Measurements from ENCODE around the gene LYRM2.

Gene LYRM2

DNA sequence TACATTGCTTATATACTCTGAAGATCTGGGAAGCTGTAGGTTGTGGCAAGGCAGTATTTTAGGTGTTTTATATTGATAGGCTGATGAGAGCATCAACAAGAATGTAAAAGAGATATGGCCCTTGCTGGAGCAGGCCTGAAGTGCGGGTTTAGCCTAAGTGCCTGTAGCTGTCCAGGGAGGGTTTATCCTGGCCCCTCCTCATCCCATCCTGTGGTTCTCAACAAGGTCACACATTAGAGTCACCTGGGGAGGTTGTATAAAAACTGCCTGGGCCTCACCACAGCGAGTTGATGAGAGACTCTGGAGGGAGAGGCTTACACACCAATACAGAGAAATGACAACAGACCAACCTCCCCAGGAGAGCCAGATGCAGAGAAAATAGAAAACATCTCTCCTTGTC is 48.4 kb downstream of the LYRM2 start:
- no peak for DNase-seq

DNA sequence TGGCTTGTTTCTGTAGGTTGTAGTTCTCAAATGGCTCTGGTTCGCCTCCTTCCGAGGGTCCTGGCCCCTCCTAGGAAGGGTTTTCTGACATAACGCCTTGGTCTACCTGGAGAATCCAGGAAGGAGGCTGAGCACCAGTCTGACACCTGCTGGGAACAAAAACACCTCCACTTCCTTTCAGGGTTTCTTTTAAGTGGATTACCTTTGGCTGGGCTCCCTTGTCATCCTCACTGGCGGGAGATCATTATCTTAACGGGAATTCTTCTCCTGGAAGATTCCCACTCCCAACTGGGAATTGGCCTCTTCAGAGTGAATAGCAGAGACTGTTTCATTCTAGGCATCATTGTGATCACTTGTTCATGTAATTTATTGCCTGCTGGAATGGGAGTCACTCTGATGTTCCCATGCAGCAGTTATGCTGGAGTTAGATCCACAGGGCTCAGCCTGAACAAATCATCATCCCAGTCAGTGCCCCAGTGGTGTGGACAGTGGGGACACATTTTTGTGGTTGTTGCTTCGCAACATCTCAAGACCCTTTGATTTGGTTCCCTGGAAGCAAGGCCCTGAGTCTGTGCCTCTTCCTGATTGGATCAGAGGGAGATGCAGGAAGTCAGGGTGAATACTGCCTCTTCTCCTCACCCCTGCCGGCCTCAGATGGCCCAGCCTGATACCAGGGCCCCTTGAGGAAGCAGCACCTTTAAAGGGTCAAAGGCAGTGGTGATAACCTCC is 49.1 kb downstream of the LYRM2 start:
- DNase-seq = no peak

GRCh38 chr6:89585154-89585553 is 53.4 kb downstream of the LYRM2 start:
- DNase-seq = no peak

DNA sequence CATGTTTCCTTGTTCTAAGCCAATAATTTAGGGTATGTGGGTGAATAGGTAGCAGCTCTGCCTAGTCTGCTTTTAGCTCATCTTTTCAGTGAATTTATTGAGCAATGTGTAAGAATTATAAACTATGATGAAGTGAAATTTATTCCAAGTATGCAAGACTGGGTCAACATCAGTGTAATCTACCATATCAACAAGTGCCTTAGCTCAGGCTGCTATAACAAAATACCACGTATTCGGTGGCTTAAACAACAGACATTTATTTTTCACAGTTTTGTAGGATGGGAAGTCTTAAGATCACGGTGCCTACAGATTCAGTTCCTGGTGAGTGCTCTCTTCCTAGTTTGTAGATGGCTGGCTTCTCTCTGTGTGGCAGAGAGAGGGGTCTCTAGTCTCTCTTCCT is 54.0 kb downstream of the LYRM2 start:
- no peak for DNase-seq

DNA sequence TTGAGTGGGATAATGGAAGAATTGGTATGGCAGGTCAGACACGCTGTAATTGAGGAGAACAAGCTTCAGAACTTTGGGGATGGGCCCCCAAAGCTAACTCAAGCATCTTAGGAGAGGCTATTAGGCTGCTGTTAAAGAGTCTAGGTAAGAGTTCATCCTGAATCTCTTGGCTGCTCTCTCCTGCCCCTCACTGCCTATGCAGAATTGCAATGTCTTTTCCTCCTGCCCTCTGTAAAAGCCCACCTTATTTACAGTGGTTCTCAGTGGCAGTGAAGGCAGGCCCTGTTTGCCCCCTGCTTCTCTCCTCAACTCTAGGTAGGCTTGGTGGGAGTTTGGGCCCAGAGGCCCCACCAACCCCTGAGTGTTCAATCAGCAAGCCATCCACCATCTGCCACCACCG is 55.0 kb downstream of the LYRM2 start:
- no peak for DNase-seq

- no peak for DNase-seq
These were observed 55.8 kb downstream of the LYRM2 start for GRCh38 chr6:89582669-89583325.

GRCh38 chr6:89581689-89582088 is 56.9 kb downstream of the LYRM2 start:
- DNase-seq = no peak

GRCh38 chr6:89580997-89581666 is 57.4 kb downstream of the LYRM2 start:
- no peak for DNase-seq

DNA sequence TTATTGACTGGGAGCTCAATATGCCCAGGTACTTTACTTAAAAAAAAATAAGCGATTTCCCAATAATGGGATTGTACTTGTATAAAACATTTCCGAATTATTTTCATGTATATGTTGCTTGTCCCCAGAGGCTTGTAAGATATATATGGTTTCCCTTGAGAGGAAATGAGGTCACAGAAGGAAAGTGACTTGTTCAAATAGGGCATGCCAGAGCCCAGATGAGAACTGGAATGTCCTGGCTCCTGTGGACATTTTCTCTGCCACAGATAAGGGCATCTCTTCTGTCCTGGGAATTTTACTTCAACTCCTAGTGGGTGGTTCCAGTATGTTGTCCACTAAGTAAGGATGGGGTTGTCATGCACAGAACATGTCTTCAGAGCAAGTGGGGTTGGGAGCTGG is 63.0 kb downstream of the LYRM2 start:
- DNase-seq = no peak

DNA sequence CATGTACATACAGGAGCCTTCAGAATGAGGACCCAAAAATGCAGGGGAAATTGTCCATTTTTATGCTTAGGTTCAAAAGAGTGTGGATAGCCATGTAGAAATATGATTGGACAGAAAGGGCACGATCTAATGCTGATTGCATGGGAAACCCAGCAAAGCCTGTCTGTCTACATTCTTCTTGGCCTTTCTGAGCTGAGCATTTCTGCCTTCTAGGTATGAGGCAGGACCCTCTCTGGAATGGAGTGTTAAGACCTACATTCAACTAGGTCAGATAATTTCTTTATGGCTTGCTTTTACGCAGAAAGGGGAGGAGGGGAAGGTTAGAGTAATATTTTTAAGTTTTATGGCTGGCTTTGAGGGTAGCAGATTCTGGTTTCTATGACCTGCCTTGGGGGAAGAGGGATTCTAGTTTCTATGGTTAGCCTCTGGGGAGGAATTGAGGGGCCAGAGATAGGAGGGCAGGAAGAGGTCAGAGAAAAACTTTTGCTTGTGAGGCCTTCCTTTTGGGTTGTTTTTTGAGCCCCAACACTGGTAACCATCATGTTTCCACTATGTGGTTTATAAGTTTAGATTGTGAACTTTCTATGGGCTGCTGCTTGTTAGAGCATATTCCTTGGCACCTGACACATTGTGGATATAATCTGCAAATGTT is 63.5 kb downstream of the LYRM2 start:
- DNase-seq = no peak

DNA sequence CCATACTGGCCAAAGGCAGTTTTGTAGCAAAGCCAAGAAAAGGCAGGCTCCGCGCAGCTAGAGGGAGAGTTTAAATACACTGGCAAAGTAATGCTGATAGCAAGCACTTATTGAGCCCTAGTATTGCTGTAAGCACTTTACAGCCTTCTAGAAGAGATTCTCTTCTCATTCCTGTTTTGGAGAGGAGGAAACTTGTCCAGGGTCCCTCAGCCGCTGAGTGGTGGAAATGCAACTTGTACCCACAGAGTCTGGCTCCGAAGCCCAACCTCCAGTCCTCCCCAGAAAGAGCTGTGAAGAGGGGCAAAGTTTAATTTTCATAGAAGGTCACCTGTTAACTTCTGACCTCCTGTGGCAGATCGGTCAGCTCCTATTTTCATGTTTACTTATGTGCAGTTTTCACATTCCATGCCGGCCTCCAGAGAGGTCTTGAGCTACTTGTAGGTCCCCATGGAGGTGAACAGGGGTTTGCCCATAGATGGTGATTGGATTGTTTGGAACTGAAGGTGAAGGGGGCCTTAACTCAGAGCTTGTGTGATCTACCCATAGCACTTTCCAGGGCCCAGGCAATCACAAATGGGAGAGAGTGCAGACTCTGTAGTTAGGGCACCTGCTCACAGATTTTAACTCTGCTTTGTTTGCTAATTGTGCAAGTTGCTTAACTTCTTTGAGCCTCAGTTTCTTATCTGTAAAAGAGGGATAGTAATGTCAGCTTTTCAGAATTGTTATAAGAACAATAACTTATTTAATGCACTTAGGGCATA is 70.7 kb downstream of the LYRM2 start:
- no peak for DNase-seq

- DNase-seq = no peak
These were observed 71.5 kb downstream of the LYRM2 start for GRCh38 chr6:89566930-89567629.

DNA sequence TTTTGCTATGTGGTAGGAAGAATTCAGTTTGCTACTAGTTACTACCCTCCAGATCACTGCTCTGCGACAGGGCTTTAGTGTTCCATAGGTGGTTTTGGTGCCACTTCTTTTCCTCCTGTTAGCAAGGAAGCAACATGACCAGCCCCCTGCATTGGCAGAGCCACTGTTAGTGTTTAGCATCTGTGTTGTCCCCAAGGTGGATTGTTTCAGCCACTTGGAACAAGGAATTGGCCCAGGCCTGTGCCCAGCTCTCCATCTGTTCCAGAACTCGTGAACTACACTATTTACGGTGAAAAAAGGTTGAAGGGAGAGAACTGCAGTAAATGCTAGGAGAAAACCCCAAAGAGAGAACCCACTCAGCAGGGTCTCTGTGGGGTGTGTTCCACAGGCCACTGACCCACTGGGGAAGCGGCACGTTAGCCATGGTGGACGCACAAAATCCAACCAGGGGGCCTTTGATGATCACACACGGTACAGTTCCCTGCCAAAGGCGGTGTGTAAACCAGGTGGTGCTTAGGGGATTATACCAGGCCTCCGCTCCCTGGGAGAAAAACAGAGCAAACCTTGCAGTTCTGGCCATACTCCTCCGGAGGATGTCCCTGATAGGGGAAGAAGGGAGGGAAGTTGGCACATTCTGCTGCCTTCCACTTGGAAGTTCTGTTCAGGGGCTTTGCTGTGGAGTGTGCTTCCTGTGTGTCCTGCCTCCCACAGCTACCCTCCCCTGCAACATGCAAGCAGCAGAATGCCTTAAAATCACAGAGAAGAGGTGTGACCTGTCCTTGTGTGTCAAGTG is 72.3 kb downstream of the LYRM2 start:
- DNase-seq = no peak

GRCh38 chr6:89564752-89565427 is 73.7 kb downstream of the LYRM2 start:
- DNase-seq = no peak

- DNase-seq = no peak
These were observed 74.7 kb downstream of the LYRM2 start for GRCh38 chr6:89563866-89564265.

GRCh38 chr6:89562093-89562973 is 76.2 kb downstream of the LYRM2 start:
- no peak for DNase-seq

- DNase-seq = peak; percentile 22
These were observed 79.1 kb downstream of the LYRM2 start for GRCh38 chr6:89559487-89559886.

DNA sequence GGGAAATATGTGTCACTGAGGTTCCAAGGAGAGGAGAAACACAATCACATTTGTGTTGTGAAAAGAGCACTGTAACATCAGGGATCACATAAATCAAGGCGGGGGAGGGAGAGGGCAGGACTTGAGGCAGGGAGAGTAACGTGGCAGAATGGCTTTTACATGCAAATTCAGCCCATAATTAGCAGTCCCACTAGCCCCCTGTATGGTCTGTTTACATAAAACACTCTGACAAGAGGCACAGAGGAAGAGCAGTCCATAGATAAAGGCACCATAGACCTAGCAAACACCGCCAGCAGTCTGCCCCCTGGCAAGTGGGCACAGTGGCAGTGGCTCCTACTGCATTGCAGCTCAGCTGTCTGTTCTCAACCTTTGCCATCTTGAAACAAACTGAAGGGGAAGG is 82.7 kb downstream of the LYRM2 start:
- DNase-seq = no peak

- no peak for DNase-seq
These were observed 83.5 kb downstream of the LYRM2 start for GRCh38 chr6:89555031-89555430.

- DNase-seq = peak; percentile 7
These were observed 84.4 kb downstream of the LYRM2 start for GRCh38 chr6:89554106-89554505.

All from hematopoietic multipotent progenitor cell treated with erythropoietin and hydrocortisone succinate and interleukin-3 and kit ligand, for 6 days (in vitro differentiated cells).